PC-3 (cell line): ENCODE results near the gene KHDC4. TPM values are rescaled to one million over a fixed set of nuclear protein-coding genes. Genes with fewer than 3 reads are reported as not detected.

Experiments used
- ATAC-seq: fragments of 200-7000 bp; cut with Tn5 transposase; 2 replicates; pipeline ENCODE4 v1.9.1; 2020; ENCODE audit warnings: mild to moderate bottlenecking, moderate library complexity
- BruUV-seq: library from RNA; stranded (reverse); fragments of 400-500 nt; replicated peaks from 2 replicates; lab custom pipeline; 2021; lab: Mats Ljungman, UMichigan
- CTCF ChIA-PET: fragments of 300-600 bp; sonication (Branson Sonifier 250); formaldehyde crosslinking; loops from one replicate; lab custom pipeline; 2022; ENCODE audit warnings: antibody characterized with exemption; lab: Charles Lee
- POLR2A ChIA-PET: fragments of 300-600 bp; sonication (Branson Sonifier 250); formaldehyde crosslinking; loops from one replicate; lab custom pipeline; 2022; ENCODE audit warnings: antibody characterized with exemption; ENCODE audit not compliant: unreplicated experiment; lab: Charles Lee
- DNase-seq: peaks from one replicate; pipeline ENCODE4 v3.0.0-alpha.2; 2015
- H2AFZ ChIP-seq: fragments of 300-600 bp; sonication (generic); 2 replicates; pipeline ENCODE4 v1.6.0; 2016; ENCODE audit warnings: antibody characterized with exemption, low read length
- H3F3A ChIP-seq: fragments of 300-600 bp; sonication (generic); one replicate; pipeline ENCODE4 v1.6.0; 2017; ENCODE audit warnings: antibody characterized with exemption, low read length, control low read depth, mild to moderate bottlenecking; ENCODE audit not compliant: unreplicated experiment
- H3K27ac ChIP-seq: fragments of 300-600 bp; sonication (generic); 2 replicates; pipeline ENCODE4 v1.5.1; 2016; ENCODE audit warnings: mild to moderate bottlenecking, low read length
- H3K27me3 ChIP-seq: fragments of 300-600 bp; sonication (generic); 2 replicates; pipeline ENCODE4 v1.6.1; 2016; ENCODE audit warnings: low read length, mixed read lengths
- H3K36me3 ChIP-seq: fragments of 300-600 bp; sonication (generic); 2 replicates; pipeline ENCODE4 v1.6.1; 2016; ENCODE audit warnings: low read depth, mixed run types, low read length, mixed read lengths
- H3K4me1 ChIP-seq: fragments of 300-600 bp; sonication (generic); 2 replicates; pipeline ENCODE4 v1.5.1; 2016; ENCODE audit warnings: low read length; ENCODE audit not compliant: insufficient read depth
- H3K4me2 ChIP-seq: fragments of 300-600 bp; sonication (generic); 2 replicates; pipeline ENCODE4 v1.6.0; 2016; ENCODE audit warnings: low read length
- H3K4me3 ChIP-seq: fragments of 300-600 bp; sonication (generic); 2 replicates; pipeline ENCODE4 v1.5.1; 2016; ENCODE audit warnings: mild to moderate bottlenecking, low read length, mixed read lengths
- H3K79me2 ChIP-seq: fragments of 300-600 bp; sonication (generic); 2 replicates; pipeline ENCODE4 v1.6.1; 2017; ENCODE audit warnings: low read length, mixed read lengths
- H3K9ac ChIP-seq: fragments of 300-600 bp; sonication (generic); 2 replicates; pipeline ENCODE4 v1.6.0; 2016; ENCODE audit warnings: mild to moderate bottlenecking, low read length
- H3K9me2 ChIP-seq: fragments of 300-600 bp; sonication (generic); replicated peaks from 2 replicates; pipeline ENCODE4 v1.6.1; 2016; ENCODE audit warnings: mixed run types, low read length, mixed read lengths
- H3K9me3 ChIP-seq: fragments of 300-600 bp; sonication (generic); 2 replicates; pipeline ENCODE4 v1.6.1; 2016; ENCODE audit warnings: low read length, mixed read lengths
- H4K20me1 ChIP-seq: fragments of 300-600 bp; sonication (generic); 2 replicates; pipeline ENCODE4 v1.6.1; 2016; ENCODE audit warnings: low read length, mixed read lengths
- EZH2 ChIP-seq: fragments of 300-600 bp; sonication (generic); IDR thresholded peaks from one replicate; pipeline ENCODE4 v1.6.1; 2017; ENCODE audit warnings: antibody characterized with exemption, mild to moderate bottlenecking, low read length; ENCODE audit not compliant: unreplicated experiment
- EZH2phosphoT487 ChIP-seq: fragments of 300-600 bp; sonication (generic); IDR thresholded peaks from 2 replicates; pipeline ENCODE4 v1.6.1; 2018; ENCODE audit warnings: mild to moderate bottlenecking, antibody characterized with exemption, low read length, borderline replicate concordance
- intact Hi-C: fragments of 100-400 bp; cut with micrococcal nuclease; formaldehyde crosslinking; loops from 2 replicates; pipeline ENCODE4 v1.9.0; 2023
- total RNA-seq: library from RNA; depleted of rRNA; stranded (reverse); fragments of >200 nt; gene quantifications from 2 replicates; pipeline ENCODE4 v1.2.3, GENCODE V29; 2014
- TF ChIP-seq, protein P1 (sequence below): fragments of 300-600 bp; sonication (generic); conservative IDR thresholded peaks from 2 replicates; pipeline ENCODE4 v1.5.1; 2017; ENCODE audit warnings: antibody characterized with exemption, low read depth, mild to moderate bottlenecking, low read length

The KHDC4 gene
- total RNA-seq, 1 experiment from 2014 or later = 63.4 TPM

DNA sequence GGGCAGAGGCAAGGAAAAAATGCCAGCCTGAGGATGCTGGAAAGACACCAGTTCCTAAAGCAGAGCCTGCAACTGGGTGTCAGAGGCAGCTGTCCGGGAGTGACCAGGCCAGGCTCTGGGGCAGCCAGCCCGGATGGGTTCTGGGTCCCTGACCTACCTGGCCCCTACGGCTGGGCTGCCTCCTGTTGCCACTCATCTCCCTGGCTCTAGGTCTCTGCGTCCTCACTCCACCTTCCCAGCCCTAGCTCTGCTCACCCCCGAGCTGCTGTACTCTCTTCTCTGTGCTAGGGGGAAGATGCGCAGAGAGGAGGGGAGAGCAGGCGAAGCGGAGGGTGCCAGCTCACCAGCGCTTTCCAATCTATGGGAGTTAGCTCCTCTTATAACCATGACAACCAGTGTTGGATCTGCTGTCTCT, 35.2 kb upstream of the KHDC4 start:
- ChIA-PET POLR2A (no interaction called here), CTCF (no interaction called here)
- Histone ChIP-seq H3K4me3 (no peak overlapping the region), H3K9me2 (no peaks in the 10 kb centered on the region), H3K4me2 (no peak overlapping the region), H3K9me3 (no peaks in the 10 kb centered on the region), H3K9ac (no peak overlapping the region), H3K27ac (no peak overlapping the region), H3K27me3 (no peaks in the 10 kb centered on the region), H2AFZ (no peak overlapping the region), H4K20me1 (peaks cover 8% of the 10 kb centered on the region), H3K79me2 (peaks cover 64% of the 10 kb centered on the region), H3K4me1 (peaks cover 13% of the 10 kb centered on the region; the same call in 1 of the 2 replicates), H3K36me3 (peaks cover 41% of the 10 kb centered on the region), H3F3A (no peaks in the 10 kb centered on the region)
- DNase-seq (no peak), ATAC-seq (no peak)
- BruUV-seq = no TSS peak
- intact Hi-C loops = no loop called here
- TF ChIP-seq EZH2 = no peak

DNA sequence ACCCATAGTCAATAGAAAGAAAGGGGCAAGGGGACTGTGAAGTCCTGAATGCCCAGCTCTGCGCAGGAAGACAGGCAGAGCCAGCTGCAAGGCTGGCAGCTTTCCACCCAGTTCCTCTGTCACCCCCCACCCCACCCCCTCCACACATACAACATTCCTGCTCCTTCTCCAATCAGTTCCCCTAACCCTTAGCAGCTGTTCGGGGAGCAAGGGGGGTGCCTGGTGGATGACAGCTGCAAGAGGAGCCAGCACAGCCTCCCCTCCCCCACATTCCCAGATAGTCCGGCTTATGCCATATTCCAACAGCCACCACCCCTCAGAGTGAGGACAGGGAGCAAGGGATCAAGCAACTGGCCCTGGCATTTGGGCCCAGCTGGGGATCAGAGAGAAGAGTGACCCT, 34.5 kb upstream of the KHDC4 start:
- Histone ChIP-seq H3K79me2 (peaks cover 57% of the 10 kb centered on the region), H3K9me2 (no peaks in the 10 kb centered on the region), H3K27me3 (no peaks in the 10 kb centered on the region), H3K4me2 (no peak overlapping the region), H2AFZ (no peak overlapping the region), H3K9ac (no peak overlapping the region), H4K20me1 (peaks cover 3% of the 10 kb centered on the region; the same call in 1 of the 2 replicates), H3K4me3 (no peak overlapping the region), H3F3A (no peaks in the 10 kb centered on the region), H3K36me3 (peaks cover 44% of the 10 kb centered on the region), H3K9me3 (no peaks in the 10 kb centered on the region), H3K27ac (no peak overlapping the region), H3K4me1 (peaks cover 12% of the 10 kb centered on the region; the same call in 1 of the 2 replicates)
- DNase-seq = no peak
- TF ChIP-seq, protein P1, sequence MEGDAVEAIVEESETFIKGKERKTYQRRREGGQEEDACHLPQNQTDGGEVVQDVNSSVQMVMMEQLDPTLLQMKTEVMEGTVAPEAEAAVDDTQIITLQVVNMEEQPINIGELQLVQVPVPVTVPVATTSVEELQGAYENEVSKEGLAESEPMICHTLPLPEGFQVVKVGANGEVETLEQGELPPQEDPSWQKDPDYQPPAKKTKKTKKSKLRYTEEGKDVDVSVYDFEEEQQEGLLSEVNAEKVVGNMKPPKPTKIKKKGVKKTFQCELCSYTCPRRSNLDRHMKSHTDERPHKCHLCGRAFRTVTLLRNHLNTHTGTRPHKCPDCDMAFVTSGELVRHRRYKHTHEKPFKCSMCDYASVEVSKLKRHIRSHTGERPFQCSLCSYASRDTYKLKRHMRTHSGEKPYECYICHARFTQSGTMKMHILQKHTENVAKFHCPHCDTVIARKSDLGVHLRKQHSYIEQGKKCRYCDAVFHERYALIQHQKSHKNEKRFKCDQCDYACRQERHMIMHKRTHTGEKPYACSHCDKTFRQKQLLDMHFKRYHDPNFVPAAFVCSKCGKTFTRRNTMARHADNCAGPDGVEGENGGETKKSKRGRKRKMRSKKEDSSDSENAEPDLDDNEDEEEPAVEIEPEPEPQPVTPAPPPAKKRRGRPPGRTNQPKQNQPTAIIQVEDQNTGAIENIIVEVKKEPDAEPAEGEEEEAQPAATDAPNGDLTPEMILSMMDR = no peak
- no peak for TF ChIP-seq EZH2
- no peak for TF ChIP-seq EZH2phosphoT487
- intact Hi-C loops = no loop called here
- ChIA-PET POLR2A (no interaction called here), CTCF (no interaction called here)
- ATAC-seq = no peak
- no TSS peak for BruUV-seq

DNA sequence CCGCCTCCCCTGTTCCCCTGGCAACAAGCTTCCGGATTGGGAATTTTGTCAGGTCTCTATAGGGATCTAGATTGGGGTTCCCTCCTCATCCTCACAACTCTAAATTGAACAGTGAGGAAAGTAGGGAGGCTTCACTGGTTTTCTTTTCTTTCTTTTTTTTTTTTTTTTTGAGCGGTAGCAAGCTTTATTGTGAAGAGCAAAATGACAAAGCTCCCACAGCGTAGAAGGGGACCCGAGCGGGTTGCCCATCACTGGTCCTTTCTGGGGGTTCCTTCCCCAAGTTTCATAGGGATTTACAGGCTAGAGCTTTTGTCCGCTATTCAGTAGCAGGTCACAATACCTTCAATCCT, 33.8 kb upstream of the KHDC4 start:
- ATAC-seq (no peak), DNase-seq (no peak)
- H3K79me2 ChIP-seq = peaks cover 51% of the 10 kb centered on the region
- CTCF ChIA-PET = no interaction called here
- no peak overlapping the region for H3K4me3 ChIP-seq
- H3K9me2 ChIP-seq = no peaks in the 10 kb centered on the region
- intact Hi-C loops = no loop called here
- no peak overlapping the region for H2AFZ ChIP-seq
- H4K20me1 ChIP-seq = peaks cover 3% of the 10 kb centered on the region; the same call in 1 of the 2 replicates
- no TSS peak for BruUV-seq
- H3F3A ChIP-seq = no peaks in the 10 kb centered on the region
- no peaks in the 10 kb centered on the region for H3K27me3 ChIP-seq
- no peak overlapping the region for H3K9ac ChIP-seq
- H3K4me2 ChIP-seq = no peak overlapping the region
- H3K4me1 ChIP-seq = peaks cover 12% of the 10 kb centered on the region; the same call in 1 of the 2 replicates
- no peak for TF ChIP-seq EZH2
- TF ChIP-seq, protein P1 = no peak
- no peak for TF ChIP-seq EZH2phosphoT487
- H3K27ac ChIP-seq = no peak overlapping the region
- H3K36me3 ChIP-seq = peaks cover 44% of the 10 kb centered on the region
- H3K9me3 ChIP-seq = no peaks in the 10 kb centered on the region
- POLR2A ChIA-PET = no interaction called here
